Activated T-helper 1 cell treated with anti-CD3 and anti-CD28 coated beads, Interleukin-12 subunit alpha, Interleukin-12 subunit beta, Interleukin-2, Interleukin-4 antibody, amounts not matched to agents 30 ng/mL and 10 ng/mL and 1 ng/mL, durations not matched to agents 14 hours and 24 hours and 36 hours (primary cell): ENCODE measurements around the gene RSPO4. TPM values are rescaled to one million over a fixed set of nuclear protein-coding genes. Genes with fewer than 3 reads are reported as not detected.

Experiments
- DNase-seq: peaks from one replicate; pipeline ENCODE4 v3.0.0; 2021; ENCODE audit warnings: low spot score
- H3K27ac Mint-ChIP-seq: one replicate; pipeline ENCODE4 v1.8.0; 2021; ENCODE audit warnings: mild to moderate bottlenecking, mixed read lengths
- H3K27me3 Mint-ChIP-seq: one replicate; pipeline ENCODE4 v1.8.0; 2022; ENCODE audit warnings: mild to moderate bottlenecking, moderate library complexity, mixed read lengths; ENCODE audit not compliant: insufficient read depth
- H3K36me3 Mint-ChIP-seq: one replicate; pipeline ENCODE4 v1.8.0; 2021; ENCODE audit warnings: low read depth, mixed read lengths
- H3K4me1 Mint-ChIP-seq: one replicate; pipeline ENCODE4 v1.8.0; 2021; ENCODE audit warnings: low read depth, mixed read lengths
- H3K4me3 Mint-ChIP-seq: one replicate; pipeline ENCODE4 v1.8.0; 2021; ENCODE audit warnings: mild to moderate bottlenecking, moderate library complexity, mixed read lengths
- H3K9me3 Mint-ChIP-seq: one replicate; pipeline ENCODE4 v1.8.0; 2021; ENCODE audit warnings: mixed read lengths
- intact Hi-C: fragments of 100-400 bp; cut with micrococcal nuclease; formaldehyde crosslinking; loops from one replicate; pipeline ENCODE4 v1.15.1; 2024
- total RNA-seq: library from RNA; stranded (reverse); gene quantifications from 2 replicates; pipeline ENCODE4 v1.2.3, GENCODE V29; 2022

RSPO4 gene
- total RNA-seq, 1 donor from 2014 or later: not detected

DNA sequence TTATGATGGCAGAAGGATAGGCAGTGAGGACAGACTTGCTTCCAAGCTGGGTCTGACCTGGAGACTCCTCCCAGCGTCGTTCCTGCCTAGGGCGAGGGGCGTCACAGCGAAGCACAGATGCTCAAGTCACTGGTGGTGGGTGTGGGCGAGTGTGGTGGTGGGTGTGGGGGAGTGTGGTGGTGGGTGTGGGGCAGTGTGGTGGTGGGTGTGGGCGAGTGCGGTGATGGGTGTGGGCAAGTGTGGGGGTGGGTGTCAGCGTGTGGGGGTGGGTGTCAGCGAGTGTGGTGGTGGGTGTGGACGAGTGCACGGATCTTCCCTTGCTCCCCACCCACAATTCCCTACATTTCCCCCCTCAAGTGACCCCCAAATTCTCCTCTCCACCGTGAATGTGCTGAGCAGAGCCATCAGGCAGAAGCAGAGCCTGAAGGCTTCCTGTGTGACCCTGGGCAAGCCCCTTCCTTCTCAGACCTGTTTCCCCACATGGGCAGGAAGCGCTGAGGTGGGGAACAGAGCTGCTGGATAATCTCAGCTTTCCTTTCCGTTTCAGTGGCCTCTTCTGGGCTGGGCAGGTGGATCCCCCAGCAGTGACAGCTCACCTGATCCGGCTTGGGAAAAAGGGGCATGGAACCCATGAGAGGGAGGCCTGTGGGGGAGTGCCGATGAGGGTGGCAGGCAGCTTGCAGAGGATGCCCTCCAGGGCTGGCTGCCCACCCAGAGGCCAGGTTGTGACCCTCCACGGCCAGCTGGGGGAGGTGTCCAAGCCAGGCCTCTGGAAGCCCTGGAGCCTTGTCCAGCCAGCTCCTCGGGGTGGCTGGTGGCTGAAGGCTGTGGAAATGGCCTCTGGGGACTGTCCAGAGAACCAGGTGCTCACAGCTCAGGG, 42.9 kb downstream of the RSPO4 start:
- H3K4me1 Mint-ChIP-seq: no peaks in the 10 kb centered on the region
- H3K4me3 Mint-ChIP-seq: no peak overlapping the region
- peaks cover 20% of the 10 kb centered on the region for H3K27me3 Mint-ChIP-seq
- intact Hi-C loops: loop anchor here (5.0 kb wide), 1 partner anchor 253 kb away; no protein-coding TSS in a partner anchor
- no peaks in the 10 kb centered on the region for H3K36me3 Mint-ChIP-seq
- no peak for DNase-seq
- no peak overlapping the region for H3K27ac Mint-ChIP-seq
- no peaks in the 10 kb centered on the region for H3K9me3 Mint-ChIP-seq

DNA sequence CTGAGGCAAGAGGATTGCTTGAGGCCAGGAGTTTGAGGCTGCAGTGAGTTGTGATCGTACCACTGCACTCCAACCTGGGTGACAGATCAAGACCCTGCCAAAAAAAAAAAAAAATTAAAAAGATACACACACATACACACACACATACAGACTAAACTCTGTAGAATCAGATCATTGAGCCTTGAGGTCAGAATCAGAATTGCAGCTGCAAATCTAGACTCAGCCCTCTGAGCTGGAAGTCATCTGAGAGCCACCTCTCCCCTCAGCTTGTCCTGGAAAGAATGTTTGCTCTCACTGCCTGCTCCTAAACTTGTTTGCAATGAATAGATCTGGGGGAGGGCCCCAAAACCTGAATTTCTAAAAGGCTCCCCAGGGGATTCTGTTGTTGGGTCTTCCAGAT, 44.6 kb downstream of the RSPO4 start:
- no peak overlapping the region for H3K27ac Mint-ChIP-seq
- H3K9me3 Mint-ChIP-seq: no peaks in the 10 kb centered on the region
- no peak overlapping the region for H3K4me3 Mint-ChIP-seq
- intact Hi-C loops: loop anchor here (5.0 kb wide), 1 partner anchor 255 kb away; no protein-coding TSS in a partner anchor
- H3K27me3 Mint-ChIP-seq: peaks cover 21% of the 10 kb centered on the region
- no peak for DNase-seq
- H3K4me1 Mint-ChIP-seq: no peaks in the 10 kb centered on the region
- no peaks in the 10 kb centered on the region for H3K36me3 Mint-ChIP-seq

DNA sequence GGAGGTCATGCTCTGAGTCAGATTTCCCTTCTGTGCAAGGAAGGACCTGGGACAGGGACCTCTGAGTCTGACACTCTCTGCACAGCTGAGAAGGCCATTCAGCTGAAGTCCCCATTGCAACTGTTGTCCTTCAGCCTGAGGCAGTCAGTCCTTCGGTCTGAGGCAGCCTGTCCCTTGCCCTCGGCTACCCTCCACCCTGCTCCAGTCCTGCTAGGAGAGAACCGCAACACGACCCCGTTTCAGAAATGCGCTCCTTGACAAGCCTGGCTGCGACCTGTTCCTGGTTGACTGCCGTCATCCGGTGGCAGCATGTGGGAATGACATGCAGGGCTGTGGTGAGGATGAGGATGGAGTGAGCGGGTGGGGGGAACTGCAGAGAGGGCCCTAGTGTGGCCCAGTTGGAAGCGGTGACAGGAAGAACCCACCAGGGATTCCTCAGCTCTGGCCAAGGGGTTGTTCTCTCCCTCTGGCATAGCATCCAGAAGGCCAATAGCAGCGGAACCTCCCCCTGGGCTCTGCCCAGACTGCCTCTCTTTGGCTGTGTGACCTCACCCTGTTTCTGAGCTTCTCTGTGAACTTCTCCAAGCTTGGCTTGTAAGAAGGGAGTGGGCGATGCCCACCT, 45.7 kb downstream of the RSPO4 start:
- H3K4me3 Mint-ChIP-seq: no peak overlapping the region
- no peak overlapping the region for H3K27ac Mint-ChIP-seq
- intact Hi-C loops: loop anchor here (1.0 to 5.0 kb wide), 2 partner anchors 140 to 256 kb away; no protein-coding TSS in a partner anchor
- no peaks in the 10 kb centered on the region for H3K4me1 Mint-ChIP-seq
- H3K9me3 Mint-ChIP-seq: no peaks in the 10 kb centered on the region
- DNase-seq: peak; percentile 65
- peaks cover 20% of the 10 kb centered on the region for H3K27me3 Mint-ChIP-seq
- no peaks in the 10 kb centered on the region for H3K36me3 Mint-ChIP-seq

DNA sequence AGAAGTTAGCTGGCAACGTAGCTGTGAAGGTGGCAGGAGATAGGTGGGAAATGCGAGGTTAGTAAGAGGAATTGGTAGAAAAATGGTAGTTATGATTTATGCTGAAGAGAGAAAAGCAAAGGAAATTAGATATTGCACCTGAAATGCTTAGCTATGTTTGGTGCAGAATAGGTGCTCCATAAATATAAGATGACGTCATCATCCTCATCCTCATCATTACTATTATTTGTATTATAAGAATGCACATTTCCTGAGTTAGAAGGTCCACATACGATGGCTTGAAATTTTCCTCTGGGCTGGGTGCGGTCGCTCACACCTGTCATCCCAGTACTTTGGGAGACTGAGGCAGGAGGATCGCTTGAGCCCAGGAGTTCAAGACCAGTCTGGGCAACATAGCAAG, 46.5 kb downstream of the RSPO4 start:
- no peaks in the 10 kb centered on the region for H3K4me1 Mint-ChIP-seq
- H3K27ac Mint-ChIP-seq: no peak overlapping the region
- peaks cover 20% of the 10 kb centered on the region for H3K27me3 Mint-ChIP-seq
- no peaks in the 10 kb centered on the region for H3K9me3 Mint-ChIP-seq
- intact Hi-C loops: loop anchor here (1.0 to 5.0 kb wide), 2 partner anchors 139 to 257 kb away; no protein-coding TSS in a partner anchor
- no peaks in the 10 kb centered on the region for H3K36me3 Mint-ChIP-seq
- no peak for DNase-seq
- H3K4me3 Mint-ChIP-seq: no peak overlapping the region

- H3K36me3 Mint-ChIP-seq: no peaks in the 10 kb centered on the region
- H3K27ac Mint-ChIP-seq: no peak overlapping the region
- no peak overlapping the region for H3K4me3 Mint-ChIP-seq
- intact Hi-C loops: loop anchor here (5.0 kb wide), 1 partner anchor 257 kb away; no protein-coding TSS in a partner anchor
- H3K27me3 Mint-ChIP-seq: peaks cover 21% of the 10 kb centered on the region
- DNase-seq: no peak
- H3K4me1 Mint-ChIP-seq: no peaks in the 10 kb centered on the region
- H3K9me3 Mint-ChIP-seq: no peaks in the 10 kb centered on the region
Observed at GRCh38 chr20:955111-955510, 47.0 kb downstream of the RSPO4 start.

DNA sequence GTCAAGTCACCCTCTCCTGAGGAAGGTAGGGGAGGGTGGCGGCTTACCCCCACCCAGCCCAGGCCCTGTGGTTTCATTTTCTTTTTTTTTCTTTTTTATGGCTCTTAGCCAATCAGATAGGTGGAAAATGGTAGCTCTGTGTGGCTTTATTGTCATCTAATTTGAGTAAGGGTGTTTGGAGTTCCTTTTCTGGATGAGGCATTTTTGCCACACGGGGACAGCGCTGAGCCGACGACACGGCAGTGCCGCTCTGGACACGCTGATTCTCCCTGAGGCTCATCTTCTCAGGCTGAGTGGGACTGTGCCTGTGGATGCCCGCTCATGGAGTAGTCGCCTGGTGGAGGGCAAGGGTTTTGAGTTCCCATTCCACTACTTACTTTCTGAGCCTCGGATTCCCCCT, 48.4 kb downstream of the RSPO4 start:
- DNase-seq: no peak
- Mint-ChIP-seq H3K36me3 (no peaks in the 10 kb centered on the region), H3K9me3 (no peaks in the 10 kb centered on the region), H3K27me3 (peaks cover 26% of the 10 kb centered on the region), H3K4me3 (no peak overlapping the region), H3K4me1 (no peaks in the 10 kb centered on the region), H3K27ac (no peak overlapping the region)
- intact Hi-C loops: no loop called here

DNA sequence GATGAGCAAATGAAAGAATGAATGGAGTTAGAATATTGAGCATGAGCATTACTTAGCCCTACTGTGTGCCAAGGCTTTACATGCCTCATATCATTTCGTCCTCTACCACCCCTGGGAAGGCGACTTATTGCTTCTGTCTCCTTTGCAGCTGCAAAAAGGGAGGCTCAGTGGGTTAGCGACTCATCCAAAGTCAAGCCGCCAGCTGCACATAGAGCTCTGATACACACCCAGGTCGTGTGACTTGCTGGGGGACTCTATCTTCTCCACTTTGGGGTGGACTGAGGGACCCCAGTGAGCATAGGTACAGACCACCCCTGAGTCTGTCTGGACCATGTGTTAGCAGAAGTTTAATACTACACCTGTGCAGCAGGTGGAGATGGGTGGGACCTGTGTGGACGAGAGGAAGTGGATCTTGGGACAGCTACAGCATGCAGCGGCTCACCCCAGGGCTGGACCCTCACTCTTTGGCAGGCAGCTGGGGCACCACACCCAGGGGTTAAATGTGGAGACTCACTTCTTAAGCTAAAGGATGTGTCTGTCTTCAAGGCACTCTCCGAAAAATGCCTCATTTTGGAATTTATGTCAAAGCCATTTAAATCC, 49.8 kb downstream of the RSPO4 start:
- Mint-ChIP-seq H3K9me3 (no peaks in the 10 kb centered on the region), H3K4me1 (no peaks in the 10 kb centered on the region), H3K27me3 (peaks cover 31% of the 10 kb centered on the region), H3K36me3 (no peaks in the 10 kb centered on the region), H3K4me3 (no peak overlapping the region), H3K27ac (no peak overlapping the region)
- intact Hi-C loops: no loop called here
- no peak for DNase-seq

GRCh38 chr20:951384-952169, 50.5 kb downstream of the RSPO4 start:
- Mint-ChIP-seq H3K27ac (no peak overlapping the region), H3K36me3 (no peaks in the 10 kb centered on the region), H3K4me3 (no peak overlapping the region), H3K9me3 (no peaks in the 10 kb centered on the region), H3K27me3 (peaks cover 31% of the 10 kb centered on the region), H3K4me1 (no peaks in the 10 kb centered on the region)
- intact Hi-C loops: no loop called here
- DNase-seq: no peak

DNA sequence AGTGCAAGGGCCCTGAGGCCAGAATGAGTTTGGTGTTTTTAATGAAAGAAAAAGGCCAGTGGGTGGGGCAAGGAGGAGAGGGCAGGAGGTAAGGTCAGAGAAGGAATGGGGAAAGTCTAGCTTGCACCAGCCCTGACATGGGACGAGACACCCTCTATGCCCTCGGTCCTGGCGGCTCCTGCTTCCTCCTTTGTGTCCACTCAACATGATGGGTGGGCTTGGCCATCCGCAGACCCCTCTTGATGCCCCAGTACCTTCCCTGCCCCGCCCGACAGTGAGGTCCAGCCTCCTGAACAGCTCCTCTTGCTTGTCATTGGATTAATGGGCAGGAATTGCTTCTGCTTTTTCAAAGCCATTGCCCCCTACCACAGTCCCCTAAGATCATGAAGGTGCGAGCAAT, 52.4 kb downstream of the RSPO4 start:
- no peak overlapping the region for H3K27ac Mint-ChIP-seq
- peaks cover 20% of the 10 kb centered on the region for H3K27me3 Mint-ChIP-seq
- H3K4me1 Mint-ChIP-seq: no peaks in the 10 kb centered on the region
- intact Hi-C loops: no loop called here
- H3K9me3 Mint-ChIP-seq: no peaks in the 10 kb centered on the region
- H3K36me3 Mint-ChIP-seq: no peaks in the 10 kb centered on the region
- H3K4me3 Mint-ChIP-seq: no peak overlapping the region
- no peak for DNase-seq

DNA sequence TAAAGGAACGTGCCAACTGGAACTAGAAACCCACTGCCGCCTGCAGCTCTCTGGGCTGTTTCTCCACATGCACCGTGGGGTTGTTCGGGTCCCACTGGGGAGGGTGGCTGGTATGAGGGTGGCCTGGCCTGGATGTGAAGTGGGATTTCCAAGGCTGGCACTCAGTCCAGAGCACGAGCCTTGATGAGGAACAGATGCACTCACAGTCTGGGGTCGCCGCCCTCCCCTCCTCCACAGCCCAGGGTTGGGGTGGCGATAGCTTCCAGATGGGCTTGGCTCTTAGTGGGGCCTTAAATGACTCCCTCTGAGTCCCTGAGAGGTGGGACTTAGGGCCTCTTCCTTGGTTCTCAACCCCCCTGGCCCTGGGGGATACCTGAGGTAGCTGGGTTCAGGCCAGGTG, 55.3 kb downstream of the RSPO4 start:
- Mint-ChIP-seq H3K4me1 (no peaks in the 10 kb centered on the region), H3K9me3 (no peaks in the 10 kb centered on the region), H3K27me3 (peaks cover 18% of the 10 kb centered on the region), H3K36me3 (no peaks in the 10 kb centered on the region), H3K4me3 (no peak overlapping the region), H3K27ac (no peak overlapping the region)
- no peak for DNase-seq
- intact Hi-C loops: no loop called here

DNA sequence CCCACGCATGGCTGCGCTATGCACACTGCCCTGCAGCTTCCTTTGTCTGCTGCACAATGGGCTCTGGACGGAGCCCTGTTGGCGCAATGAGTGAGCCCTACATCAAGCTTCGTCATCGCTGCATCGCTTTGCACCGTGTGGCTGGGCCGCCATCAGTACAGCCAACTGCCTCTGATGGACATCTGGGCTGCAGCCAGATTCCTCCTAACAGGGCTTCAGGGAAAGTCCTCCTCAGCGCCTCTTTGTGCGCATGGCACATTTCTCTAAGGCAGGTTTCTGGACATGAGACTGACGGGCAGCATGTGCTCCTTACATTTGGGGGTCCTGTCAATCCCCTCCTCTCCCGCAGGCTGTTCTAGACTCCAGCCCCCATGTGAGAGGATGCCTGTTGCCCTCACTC, 56.3 kb downstream of the RSPO4 start:
- no peak overlapping the region for H3K27ac Mint-ChIP-seq
- no peak for DNase-seq
- peaks cover 18% of the 10 kb centered on the region for H3K27me3 Mint-ChIP-seq
- intact Hi-C loops: no loop called here
- no peaks in the 10 kb centered on the region for H3K36me3 Mint-ChIP-seq
- H3K4me3 Mint-ChIP-seq: no peak overlapping the region
- no peaks in the 10 kb centered on the region for H3K9me3 Mint-ChIP-seq
- no peaks in the 10 kb centered on the region for H3K4me1 Mint-ChIP-seq

DNA sequence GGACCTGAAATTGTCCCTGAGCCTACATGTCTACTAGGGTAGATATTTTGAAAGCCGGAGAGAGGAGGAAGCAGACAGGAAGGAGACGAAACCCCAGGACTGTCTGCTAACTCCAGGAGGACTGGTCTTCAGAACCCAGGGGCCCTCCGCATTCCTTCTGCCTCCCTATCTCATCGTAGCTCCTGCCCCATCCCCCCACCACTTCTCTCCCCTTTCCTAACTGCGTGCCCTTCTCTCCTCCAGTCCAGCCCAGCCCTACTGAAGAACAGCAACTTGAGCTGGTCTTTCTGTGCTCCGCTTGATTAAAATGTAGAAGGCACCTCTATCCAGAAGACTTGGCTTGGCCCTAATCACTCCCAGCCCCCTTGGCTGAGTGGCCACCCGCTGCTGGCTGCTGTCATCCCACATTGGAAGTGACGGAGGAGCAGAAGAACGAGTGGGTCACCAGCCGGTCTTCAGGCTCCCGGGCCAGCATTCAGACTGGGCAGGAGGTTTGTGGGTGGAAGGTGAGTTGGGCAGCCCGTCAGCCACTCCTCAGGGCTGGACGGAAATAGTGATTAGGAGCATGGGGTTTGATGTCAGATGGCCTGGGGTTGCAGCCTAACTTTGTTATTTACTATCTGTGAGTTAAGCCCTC, 57.2 kb downstream of the RSPO4 start:
- Mint-ChIP-seq H3K9me3 (no peaks in the 10 kb centered on the region), H3K4me1 (no peaks in the 10 kb centered on the region), H3K27me3 (peaks cover 15% of the 10 kb centered on the region), H3K36me3 (no peaks in the 10 kb centered on the region), H3K27ac (no peak overlapping the region), H3K4me3 (no peak overlapping the region)
- no peak for DNase-seq
- intact Hi-C loops: no loop called here
